ENCODE results near the gene GRM8.

The GRM8 gene

GRCh38 chr7:126656165-126656564, 596.6 kb downstream of the GRM8 start:
- no peak for DNase-seq

DNA sequence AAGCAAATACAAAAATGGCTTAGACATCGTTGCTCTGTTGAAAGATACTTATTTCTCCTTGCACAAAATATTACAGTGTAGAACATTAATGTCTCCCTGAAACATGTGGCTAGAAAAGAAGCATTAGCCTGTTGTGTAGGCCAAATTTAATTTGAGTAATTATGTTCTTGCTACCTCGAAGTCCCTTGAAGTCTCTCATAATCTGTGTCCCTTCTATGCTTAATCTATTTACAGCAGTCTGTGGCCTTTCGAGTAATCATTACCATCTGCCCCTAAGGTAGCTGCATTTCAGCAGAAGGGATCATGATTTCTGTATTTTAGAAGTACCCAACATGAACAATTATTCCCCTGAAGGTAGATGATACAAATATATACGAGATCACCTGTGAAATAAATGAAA, 615.2 kb downstream of the GRM8 start:
- no peak for DNase-seq

- no peak for DNase-seq
These were observed 617.2 kb downstream of the GRM8 start for GRCh38 chr7:126635545-126635944.

GRCh38 chr7:126608339-126608776, 644.4 kb downstream of the GRM8 start:
- DNase-seq: no peak

DNA sequence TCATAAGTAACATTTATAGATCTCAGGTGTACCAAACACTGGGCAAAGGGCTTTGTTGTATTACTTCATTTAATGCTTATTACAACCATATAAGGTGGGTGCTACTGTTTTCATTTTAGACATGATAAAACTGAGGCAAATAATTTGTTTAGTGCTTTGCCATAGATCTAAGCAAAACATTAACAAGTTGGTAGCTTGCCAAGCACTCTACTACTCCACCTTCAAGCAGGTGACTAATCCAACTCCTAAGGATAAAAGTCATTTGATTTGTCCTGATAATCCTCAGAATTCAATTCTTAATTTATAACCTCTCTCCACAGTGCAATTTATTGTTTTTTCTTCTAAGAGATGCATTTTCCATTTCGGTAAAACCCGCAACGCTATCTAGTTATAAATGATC, 646.4 kb downstream of the GRM8 start:
- no peak for DNase-seq

DNA sequence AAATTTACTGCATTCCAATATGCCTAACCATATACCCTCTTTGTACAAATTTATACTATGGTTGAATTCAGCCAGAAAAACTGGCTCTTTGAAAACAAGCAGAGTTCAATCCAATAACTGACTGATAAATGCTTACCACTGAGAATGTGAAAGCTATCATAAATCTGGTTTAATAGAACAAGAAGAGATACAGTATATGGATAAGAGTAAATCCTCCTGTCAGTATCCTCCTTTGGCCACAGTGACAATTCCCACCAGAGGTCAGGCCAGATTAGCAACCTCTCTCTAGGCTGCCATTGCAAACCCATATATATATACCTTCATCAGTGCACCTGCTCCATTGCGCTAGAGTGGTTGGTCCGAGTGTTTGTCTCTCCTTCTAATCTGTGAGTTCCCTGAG, 647.2 kb downstream of the GRM8 start:
- no peak for DNase-seq

- no peak for DNase-seq
These were observed 647.7 kb downstream of the GRM8 start for GRCh38 chr7:126605056-126605455.

DNA sequence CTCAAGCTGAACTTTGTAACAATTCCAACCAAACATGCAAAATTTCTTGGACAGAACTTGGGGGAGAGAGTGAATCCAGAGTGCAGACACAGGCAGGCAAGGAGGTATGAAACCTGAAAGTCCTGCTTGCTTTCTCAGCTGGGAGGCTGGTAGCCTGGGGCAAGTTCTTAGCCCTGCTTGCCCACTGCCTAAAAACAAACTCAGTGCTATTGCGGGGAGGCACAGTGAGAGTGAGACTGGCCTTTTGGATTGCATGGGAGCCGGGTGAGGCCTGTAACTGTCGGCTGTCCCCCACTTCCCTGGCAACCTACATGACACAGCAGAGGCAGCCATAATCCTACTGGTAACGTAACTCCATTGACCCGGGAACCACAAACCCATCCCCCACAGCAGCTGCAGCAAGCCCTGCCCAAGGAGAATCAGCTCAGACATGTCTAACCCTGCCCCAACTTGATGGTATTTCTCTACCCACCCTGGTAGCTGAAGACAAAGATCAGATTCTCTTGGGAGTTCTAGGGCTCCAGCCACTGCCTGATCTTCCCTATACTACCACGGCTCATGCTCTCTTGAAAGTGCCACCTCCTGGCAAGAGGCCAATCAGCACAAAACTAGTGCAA, 663.6 kb downstream of the GRM8 start:
- DNase-seq: no peak

- no peak for DNase-seq
These were observed 674.4 kb downstream of the GRM8 start for GRCh38 chr7:126578338-126578737.

- DNase-seq: no peak
These were observed 678.2 kb downstream of the GRM8 start for GRCh38 chr7:126574276-126575250.

- no peak for DNase-seq
These were observed 681.9 kb downstream of the GRM8 start for GRCh38 chr7:126570845-126571244.

GRCh38 chr7:126569402-126569801, 683.3 kb downstream of the GRM8 start:
- no peak for DNase-seq

GRCh38 chr7:126557271-126557670, 695.5 kb downstream of the GRM8 start:
- no peak for DNase-seq

- DNase-seq: no peak
These were observed 711.3 kb downstream of the GRM8 start for GRCh38 chr7:126541406-126541805.

DNA sequence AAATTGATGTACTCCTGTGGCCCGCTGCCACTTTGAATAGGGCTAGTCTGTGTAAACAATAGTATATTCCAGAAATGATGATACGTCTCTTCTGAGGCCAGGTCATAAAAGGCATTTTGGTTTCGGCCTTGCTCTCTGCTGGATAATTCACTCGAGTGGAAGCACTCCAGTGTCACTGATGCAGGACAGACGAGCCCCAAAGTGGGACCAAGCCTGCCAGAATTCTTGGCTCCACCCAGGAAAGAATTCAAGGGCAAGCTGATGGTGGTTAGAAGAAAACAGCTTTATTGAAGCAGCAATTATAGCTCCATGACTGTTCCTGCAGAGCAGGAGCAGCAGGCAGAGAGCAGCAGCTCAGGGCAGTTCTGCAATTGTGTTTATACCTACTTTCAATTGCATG, 717.6 kb downstream of the GRM8 start:
- DNase-seq: no peak

DNA sequence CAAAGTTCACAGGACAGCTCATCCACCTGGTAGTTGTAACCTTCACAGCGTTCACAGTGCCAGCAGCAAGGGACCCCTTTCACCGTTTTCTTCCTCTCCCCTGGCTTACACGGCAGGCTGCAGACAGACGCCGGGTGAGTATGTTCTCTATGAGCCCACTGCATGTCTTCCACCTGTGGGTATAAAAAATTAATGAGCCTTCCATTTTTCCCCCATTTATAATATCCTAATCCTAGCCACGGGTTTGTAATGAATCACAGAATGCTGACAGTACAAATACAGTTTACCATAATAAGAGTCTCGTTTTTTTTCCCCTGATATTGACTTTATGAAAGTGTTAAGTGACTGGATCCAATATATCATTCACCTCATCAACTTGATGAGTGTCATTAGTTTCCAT, 719.0 kb downstream of the GRM8 start:
- no peak for DNase-seq

DNA sequence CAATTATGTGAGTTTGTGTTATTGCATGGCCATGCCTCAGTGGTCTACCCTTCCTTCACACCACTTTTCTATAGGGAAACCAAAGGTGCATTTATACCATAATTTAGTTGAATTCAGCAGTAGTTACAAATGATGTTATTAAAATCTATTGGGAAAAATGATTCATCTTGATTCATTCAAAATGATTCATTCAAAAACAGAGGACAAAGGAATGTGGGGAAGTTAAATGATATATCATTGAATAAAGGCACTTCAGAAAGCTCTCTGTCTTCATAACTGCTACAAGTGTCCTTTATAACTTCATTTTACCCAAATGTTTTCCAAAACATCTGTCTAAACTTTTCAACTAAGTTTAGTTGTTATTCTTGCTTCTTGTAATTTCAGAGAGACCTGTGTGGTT, 722.9 kb downstream of the GRM8 start:
- DNase-seq: no peak

DNA sequence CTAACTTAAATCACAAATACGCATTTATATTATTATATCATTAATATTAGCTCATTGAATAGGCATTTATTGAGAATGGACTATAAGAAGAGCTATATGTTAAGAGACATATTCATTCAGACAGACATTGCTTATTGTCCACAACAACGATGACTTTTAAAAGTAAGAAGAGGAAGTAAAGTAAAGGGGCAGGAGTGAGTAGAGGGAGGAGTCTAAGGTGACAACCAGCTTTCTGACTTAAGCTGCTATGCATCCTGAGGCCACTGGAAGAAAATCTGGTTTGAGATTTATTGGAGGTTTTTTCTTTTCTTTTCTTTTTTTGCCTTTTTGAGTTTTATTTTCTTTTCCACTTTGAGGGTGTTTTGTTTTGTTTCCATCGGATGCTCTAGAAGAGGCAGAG, 723.5 kb downstream of the GRM8 start:
- no peak for DNase-seq

GRCh38 chr7:126525906-126526305, 726.8 kb downstream of the GRM8 start:
- no peak for DNase-seq

DNA sequence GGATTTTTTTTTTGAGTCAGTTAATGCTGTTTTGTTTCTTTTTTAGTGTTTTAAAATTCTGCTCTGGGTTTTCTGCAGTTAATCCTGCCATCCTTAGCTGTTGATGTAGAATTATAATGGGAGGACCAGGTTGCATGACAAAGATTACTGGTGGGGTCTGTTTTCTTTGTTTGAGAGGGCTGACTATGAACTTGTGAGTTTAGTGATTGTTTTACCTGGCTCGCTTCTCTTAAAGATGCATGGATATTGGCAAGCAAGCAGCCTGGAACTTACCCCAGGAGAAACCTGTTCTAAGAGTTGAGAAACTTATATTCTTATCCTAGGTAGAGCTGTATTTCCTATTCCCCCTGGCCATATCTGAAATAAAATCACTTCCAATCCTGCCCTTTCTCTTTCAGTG, 727.8 kb downstream of the GRM8 start:
- DNase-seq: no peak

- no peak for DNase-seq
These were observed 741.7 kb downstream of the GRM8 start for GRCh38 chr7:126511046-126511445.

DNA sequence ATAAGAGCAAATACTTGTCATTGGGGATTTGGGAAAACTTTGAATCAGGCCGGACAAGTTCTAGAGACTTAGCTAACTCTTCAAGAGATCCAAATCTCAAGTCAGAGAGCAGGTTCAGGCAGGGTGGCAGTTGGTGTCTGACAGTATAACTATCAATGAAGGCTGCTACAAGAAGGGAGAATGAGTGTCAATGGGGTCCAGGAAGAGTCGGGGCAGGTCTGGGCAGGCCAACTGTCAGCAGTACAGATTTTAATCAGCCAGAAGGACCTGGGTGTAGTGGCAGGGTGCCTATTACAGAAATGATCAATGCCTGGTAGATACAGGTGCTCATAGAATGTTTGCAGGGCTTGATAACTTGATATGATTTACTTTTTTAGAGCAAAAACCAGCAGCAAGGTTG, 751.1 kb downstream of the GRM8 start:
- no peak for DNase-seq

DNA sequence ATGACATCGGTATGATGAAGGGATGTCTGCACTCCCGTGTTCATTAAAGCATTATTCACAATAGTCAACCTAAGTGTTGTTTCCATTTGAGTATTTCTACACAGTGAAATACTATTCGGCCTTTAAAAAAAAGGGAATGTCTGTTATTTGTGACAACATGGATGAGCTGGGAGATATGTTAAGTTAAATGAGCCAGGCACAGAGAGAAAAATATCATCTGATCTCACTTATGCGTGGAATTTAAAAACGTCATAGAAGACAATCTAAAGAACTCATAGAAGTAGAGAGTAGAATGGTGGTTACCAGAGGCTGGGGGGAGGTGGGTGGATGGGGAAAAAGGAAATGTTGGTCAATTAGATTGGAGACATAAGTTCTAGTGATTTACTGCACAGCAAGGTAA, 753.3 kb downstream of the GRM8 start:
- DNase-seq: no peak

GRCh38 chr7:126495733-126496132, 757.0 kb downstream of the GRM8 start:
- no peak for DNase-seq
